ENCODE results near the gene RNU6-1. TPM values are rescaled to one million over a fixed set of nuclear protein-coding genes. Genes with fewer than 3 reads are reported as not detected.

The RNU6-1 gene
- total and polyA plus RNA-seq, 2 donors (not counting 3 experiments of a cell fraction or from before 2014, with no cell fraction given) = not detected

- H2AFZ ChIP-seq (ENCODE audit: low read depth, low read length) = no peak overlapping the region
- no peak overlapping the region for H3K4me3 ChIP-seq (replicated peaks in 1 of 3; ENCODE audit: insufficient read depth in 1 of 3, low read depth in 1 of 3, low read length in 3 of 3)
- H3K9me1 ChIP-seq (replicated peaks; ENCODE audit: control insufficient read depth, extremely low read depth, insufficient read depth, low read length) = no peaks in the 10 kb centered on the region
- no peaks in the 10 kb centered on the region for H3K4me1 ChIP-seq (ENCODE audit: control insufficient read depth, extremely low read depth, insufficient read depth, low read length)
- no peaks in the 10 kb centered on the region for H4K20me1 ChIP-seq (replicated peaks; ENCODE audit: control insufficient read depth, extremely low read depth, insufficient read depth, low read length)
- no peak overlapping the region for H3K27ac ChIP-seq (ENCODE audit: insufficient read depth, low read depth, low read length)
- H3K4me2 ChIP-seq (ENCODE audit: insufficient read depth, low read length) = no peak overlapping the region
- ChIA-PET CTCF (interaction anchor here (0.7 kb wide), 2 partner anchors 14 to 361 kb away, joined by 3 to 4 read pairs; no protein-coding TSS in a partner anchor), POLR2A (no interaction called here)
- dilution Hi-C loops (cut with MboI; ENCODE audit: extremely low pct_ligation_motif_present, low sequenced_read_pairs) = no loop called here
- FAIRE-seq (no peak), DNase-seq (ENCODE audit: low read depth, low spot score) (no peak)
- H3K79me2 ChIP-seq (ENCODE audit: control insufficient read depth, insufficient read depth, low read length) = no peaks in the 10 kb centered on the region
- no peak overlapping the region for H3K9ac ChIP-seq (replicated peaks; ENCODE audit: extremely low read depth, insufficient read depth, low read length)
- intact Hi-C loops (cut with micrococcal nuclease) = no loop called here
- BruUV-seq (replicated peaks) = no TSS peak
- no peaks in the 10 kb centered on the region for H3K36me3 ChIP-seq (ENCODE audit: control insufficient read depth in 2 of 2, extremely low read depth in 1 of 2, insufficient read depth in 2 of 2, low read length in 2 of 2)
- H3K9me3 ChIP-seq (replicated peaks; ENCODE audit: control insufficient read depth, insufficient read depth, low read length) = no peaks in the 10 kb centered on the region
- peaks cover 45 to 60% of the 10 kb centered on the region in 2 experiments for H3K27me3 ChIP-seq (ENCODE audit: control insufficient read depth in 2 of 2, insufficient read depth in 2 of 2, low read length in 2 of 2)
- TF ChIP-seq CTCF (IDR thresholded peaks at IDR 0.05; ENCODE audit: extremely low read depth in 1 of 2, insufficient read depth in 1 of 2, low read depth in 1 of 2, low read length in 2 of 2) = no peak
- TF ChIP-seq, protein P1, sequence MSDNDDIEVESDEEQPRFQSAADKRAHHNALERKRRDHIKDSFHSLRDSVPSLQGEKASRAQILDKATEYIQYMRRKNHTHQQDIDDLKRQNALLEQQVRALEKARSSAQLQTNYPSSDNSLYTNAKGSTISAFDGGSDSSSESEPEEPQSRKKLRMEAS (IDR thresholded peaks at IDR 0.05; ENCODE audit: insufficient read depth, insufficient read length) = no peak
- TF ChIP-seq POLR2AphosphoS5 (IDR thresholded peaks at IDR 0.05; ENCODE audit: insufficient read depth, low read depth, low read length) = no peak
- no peak for TF ChIP-seq FOS (IDR thresholded peaks at IDR 0.05; ENCODE audit: borderline replicate concordance, insufficient read depth, low read length)
- TF ChIP-seq EZH2 (IDR thresholded peaks at IDR 0.05; ENCODE audit: borderline replicate concordance, low read depth, low read length, severe bottlenecking) = no peak
These were observed 21.4 kb downstream of the RNU6-1 start for GRCh38 chr15:67818464-67818863.

DNA sequence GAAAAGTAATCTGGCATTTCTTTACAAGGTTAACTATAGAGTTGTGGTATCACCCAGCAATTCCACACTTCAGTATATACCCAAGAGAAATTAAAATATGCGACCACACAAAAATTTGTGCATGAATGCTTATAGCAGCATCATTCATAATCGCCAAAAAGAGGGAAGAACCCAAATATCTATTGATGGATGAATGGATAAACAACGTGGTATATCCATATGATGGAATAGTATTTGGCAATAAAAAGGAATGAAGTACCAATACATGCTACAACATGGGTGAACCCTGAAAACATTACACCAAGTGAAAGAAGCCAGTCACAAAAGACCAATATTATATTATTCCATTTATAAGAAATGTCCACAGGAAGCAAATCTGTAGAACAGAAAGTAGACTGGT lies 23.2 kb downstream of the RNU6-1 start:
- DNase-seq (ENCODE audit: low read depth, low spot score) (no peak), FAIRE-seq (no peak)
- Histone ChIP-seq H2AFZ (ENCODE audit: low read depth, low read length) (no peak overlapping the region), H3K4me2 (ENCODE audit: insufficient read depth, low read length) (no peak overlapping the region), H4K20me1 (replicated peaks; ENCODE audit: control insufficient read depth, extremely low read depth, insufficient read depth, low read length) (no peaks in the 10 kb centered on the region), H3K27ac (ENCODE audit: insufficient read depth, low read depth, low read length) (no peak overlapping the region), H3K9ac (replicated peaks; ENCODE audit: extremely low read depth, insufficient read depth, low read length) (no peak overlapping the region), H3K9me1 (replicated peaks; ENCODE audit: control insufficient read depth, extremely low read depth, insufficient read depth, low read length) (no peaks in the 10 kb centered on the region), H3K4me1 (ENCODE audit: control insufficient read depth, extremely low read depth, insufficient read depth, low read length) (no peaks in the 10 kb centered on the region), H3K27me3 (ENCODE audit: control insufficient read depth in 2 of 2, insufficient read depth in 2 of 2, low read length in 2 of 2) (peaks cover 33 to 44% of the 10 kb centered on the region in 2 experiments), H3K79me2 (ENCODE audit: control insufficient read depth, insufficient read depth, low read length) (no peaks in the 10 kb centered on the region), H3K36me3 (ENCODE audit: control insufficient read depth in 2 of 2, extremely low read depth in 1 of 2, insufficient read depth in 2 of 2, low read length in 2 of 2) (no peaks in the 10 kb centered on the region), H3K9me3 (replicated peaks; ENCODE audit: control insufficient read depth, insufficient read depth, low read length) (no peaks in the 10 kb centered on the region), H3K4me3 (replicated peaks in 1 of 3; ENCODE audit: insufficient read depth in 1 of 3, low read depth in 1 of 3, low read length in 3 of 3) (no peak overlapping the region)
- no TSS peak for BruUV-seq (replicated peaks)
- ChIA-PET CTCF (no interaction called here), POLR2A (no interaction called here)
- TF ChIP-seq CTCF (IDR thresholded peaks at IDR 0.05; ENCODE audit: extremely low read depth in 1 of 2, insufficient read depth in 1 of 2, low read depth in 1 of 2, low read length in 2 of 2) = no peak
- dilution Hi-C loops (cut with MboI; ENCODE audit: extremely low pct_ligation_motif_present, low sequenced_read_pairs) = no loop called here
- intact Hi-C loops (cut with micrococcal nuclease) = loop anchor here (2.0 kb wide), 1 partner anchor 898 kb away; no protein-coding TSS in a partner anchor

Data from endothelial cell of umbilical vein (primary cell).